HEK293 (cell line): ENCODE data around the gene MBD4.
A peak's percentile ranks its signal among the peaks of the same experiment; 100 is the strongest.

Source experiments
- CTCF ChIA-PET: fragments of 350-600 bp; formaldehyde crosslinking; extraction: SDS; loops from one replicate; lab custom pipeline; 2021; ENCODE audit warnings: antibody characterized with exemption; lab: Yijun Ruan, JAX
- POLR2A ChIA-PET: fragments of 300-600 bp; formaldehyde crosslinking; extraction: SDS; loops from one replicate; lab custom pipeline; 2020; ENCODE audit warnings: antibody characterized with exemption, inconsistent platforms; lab: Yijun Ruan, JAX
- H3K27ac ChIP-seq: fragments of 200-500 bp; sonication (Bioruptor generic); 2 replicates; pipeline ENCODE4 v1.5.1; 2014; ENCODE audit warnings: low read depth, low read length, control low read depth, inconsistent platforms; ENCODE audit errors: extremely low read depth
- H3K36me3 ChIP-seq, 2 experiments: fragments of 200-500 bp in 1 of 2; sonication (Bioruptor generic) in 1 of 2; 1 replicate in 1 of 2; 2 replicates in 1 of 2; pipeline ENCODE4 v1.5.1; 2014 to 2017; ENCODE audit warnings: inconsistent platforms in 2 of 2, low read length in 2 of 2; ENCODE audit not compliant: control insufficient read depth in 2 of 2, insufficient read depth in 1 of 2
- H3K4me1 ChIP-seq: fragments of 200-500 bp; sonication (Bioruptor generic); 2 replicates; pipeline ENCODE4 v1.5.1; 2014; ENCODE audit warnings: mild to moderate bottlenecking, low read length, inconsistent platforms; ENCODE audit not compliant: control insufficient read depth, insufficient read depth
- H3K4me3 ChIP-seq: 2 replicates; pipeline ENCODE4 v1.5.1; 2011; ENCODE audit warnings: low read depth, mild to moderate bottlenecking, control low read depth, low read length, moderate library complexity
- H3K9me3 ChIP-seq: fragments of 200-500 bp; sonication (Bioruptor generic); 2 replicates; pipeline ENCODE4 v1.5.1; 2014; ENCODE audit warnings: low read depth, low read length, inconsistent platforms; ENCODE audit not compliant: control insufficient read depth, insufficient read depth
- BCL11B ChIP-seq: fragments of 450-650 bp; formaldehyde crosslinking; IDR thresholded peaks from 2 replicates; pipeline ENCODE4 v1.5.1; 2016; ENCODE audit warnings: low read depth, missing biosample characterization, missing genetic modification characterization
- EGR2 ChIP-seq: fragments of 450-650 bp; formaldehyde crosslinking; IDR thresholded peaks from 2 replicates; pipeline ENCODE4 v1.5.1; 2016; ENCODE audit warnings: low read depth, missing biosample characterization, missing genetic modification characterization
- KLF1 ChIP-seq: fragments of 450-650 bp; formaldehyde crosslinking; IDR thresholded peaks from 2 replicates; pipeline ENCODE4 v1.5.1; 2016; ENCODE audit warnings: missing biosample characterization, missing genetic modification characterization
- KLF8 ChIP-seq: fragments of 450-650 bp; formaldehyde crosslinking; IDR thresholded peaks from 2 replicates; pipeline ENCODE4 v1.5.1; 2016; ENCODE audit warnings: missing biosample characterization, missing genetic modification characterization
- MEIS1 ChIP-seq: sonication (generic); formaldehyde crosslinking; IDR thresholded peaks from 2 replicates; pipeline ENCODE4 v1.8.1; 2022; ENCODE audit warnings: missing genetic modification reagents, mild to moderate bottlenecking, borderline replicate concordance
- WT1 ChIP-seq: fragments of 450-650 bp; formaldehyde crosslinking; IDR thresholded peaks from 2 replicates; pipeline ENCODE4 v1.5.1; 2016; ENCODE audit warnings: missing biosample characterization, missing genetic modification characterization
- ZFHX2 ChIP-seq: fragments of 450-650 bp; formaldehyde crosslinking; conservative IDR thresholded peaks from 2 replicates; pipeline ENCODE4 v1.5.1; 2016; ENCODE audit warnings: missing biosample characterization, missing genetic modification characterization
- ZIC2 ChIP-seq: fragments of 450-650 bp; formaldehyde crosslinking; IDR thresholded peaks from 2 replicates; pipeline ENCODE4 v1.5.1; 2016; ENCODE audit warnings: missing biosample characterization, missing genetic modification characterization
- ZNF155 ChIP-seq: fragments of 450-650 bp; formaldehyde crosslinking; IDR thresholded peaks from 2 replicates; pipeline ENCODE4 v1.5.1; 2016; ENCODE audit warnings: missing biosample characterization, missing genetic modification characterization
- ZNF19 ChIP-seq: fragments of 450-650 bp; formaldehyde crosslinking; IDR thresholded peaks from 2 replicates; pipeline ENCODE4; 2016; ENCODE audit warnings: missing biosample characterization, missing genetic modification characterization, low read depth
- ZNF23 ChIP-seq: fragments of 450-650 bp; formaldehyde crosslinking; IDR thresholded peaks from 2 replicates; pipeline ENCODE4 v1.5.1; 2016; ENCODE audit warnings: missing biosample characterization, missing genetic modification characterization, borderline replicate concordance
- ZNF426 ChIP-seq: fragments of 450-650 bp; formaldehyde crosslinking; IDR thresholded peaks from 2 replicates; pipeline ENCODE4 v1.5.1; 2017; ENCODE audit warnings: missing biosample characterization, missing genetic modification characterization, mild to moderate bottlenecking, inconsistent platforms, moderate library complexity
- ZNF777 ChIP-seq: fragments of 450-650 bp; formaldehyde crosslinking; IDR thresholded peaks from 2 replicates; pipeline ENCODE4 v1.5.1; 2017; ENCODE audit warnings: missing biosample characterization, missing genetic modification characterization, borderline replicate concordance
- TF ChIP-seq, protein P1 (sequence below): fragments of 450-650 bp; formaldehyde crosslinking; IDR thresholded peaks from 2 replicates; pipeline ENCODE4 v1.5.1; 2016; ENCODE audit warnings: missing biosample characterization, missing genetic modification characterization
- TF ChIP-seq, protein P2 (sequence below): fragments of 450-650 bp; formaldehyde crosslinking; IDR thresholded peaks from 2 replicates; pipeline ENCODE4 v1.5.1; 2016; ENCODE audit warnings: missing biosample characterization, missing genetic modification characterization
- TF ChIP-seq, protein P3 (sequence below): fragments of 450-650 bp; formaldehyde crosslinking; IDR thresholded peaks from 2 replicates; pipeline ENCODE4 v1.5.1; 2016; ENCODE audit warnings: missing biosample characterization, missing genetic modification characterization
- TF ChIP-seq, protein P4 (sequence below): fragments of 450-650 bp; formaldehyde crosslinking; IDR thresholded peaks from 2 replicates; pipeline ENCODE4 v1.5.1; 2016; ENCODE audit warnings: missing biosample characterization, missing genetic modification characterization
- TF ChIP-seq, protein P5 (sequence below): fragments of 450-650 bp; IDR thresholded peaks from 2 replicates; pipeline ENCODE4 v1.5.1; 2018; ENCODE audit warnings: missing biosample characterization, missing genetic modification characterization
- TF ChIP-seq, protein P6 (sequence below): fragments of 450-650 bp; formaldehyde crosslinking; IDR thresholded peaks from 2 replicates; pipeline ENCODE4 v1.5.1; 2016; ENCODE audit warnings: missing biosample characterization, missing genetic modification characterization

Gene MBD4

DNA sequence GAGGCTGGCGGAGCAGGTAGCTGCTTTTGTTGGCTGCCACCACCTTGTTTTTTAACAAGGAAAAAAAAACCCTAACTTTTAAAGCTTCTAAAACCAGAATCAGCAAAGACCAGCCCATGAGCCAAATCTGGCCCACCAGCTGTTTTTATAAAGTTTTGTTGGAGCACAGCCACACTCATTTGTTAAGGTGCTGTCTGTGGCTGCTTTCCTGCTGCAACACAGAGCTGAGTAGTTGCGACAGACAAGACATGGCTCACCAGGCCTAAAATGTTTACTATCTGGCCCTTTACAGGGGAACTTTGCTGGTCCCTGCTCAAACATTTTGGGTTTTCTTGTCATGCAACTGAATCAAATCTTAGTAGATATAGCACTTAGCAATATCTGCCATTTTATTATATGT is 30.2 kb downstream of the MBD4 start:
- POLR2A ChIA-PET, result no interaction called here
- Histone ChIP-seq H3K4me1 (no peaks in the 10 kb centered on the region; the same call in 1 of the 2 replicates), H3K9me3 (no peaks in the 10 kb centered on the region), H3K4me3 (no peak overlapping the region), H3K27ac (no peak overlapping the region), H3K36me3 (no peaks in the 10 kb centered on the region)
- CTCF ChIA-PET, result interaction anchor here (0.9 kb wide), 1 partner anchor 8 kb away, joined by 3 read pairs; no protein-coding TSS in a partner anchor
- no peak for TF ChIP-seq BCL11B

DNA sequence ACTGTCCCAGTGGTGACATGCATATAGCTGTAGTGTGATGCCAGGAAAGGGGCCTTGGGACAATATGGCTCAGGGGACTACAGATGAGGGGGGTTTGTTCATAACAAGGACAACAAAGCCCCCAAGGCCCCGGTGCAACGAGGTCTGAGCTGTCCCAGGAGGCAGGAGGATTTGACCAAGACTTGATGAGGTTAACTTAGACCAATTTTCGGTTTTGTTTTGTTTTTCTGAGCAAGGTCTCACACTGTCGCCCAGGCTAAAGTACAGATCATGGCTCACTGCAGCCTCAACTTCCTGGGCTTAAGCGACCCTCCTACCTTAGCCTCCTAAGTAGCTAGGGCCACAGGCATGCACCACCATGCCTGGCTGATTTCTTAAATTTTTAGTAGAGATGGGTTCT is 35.1 kb downstream of the MBD4 start:
- POLR2A ChIA-PET, result no interaction called here
- CTCF ChIA-PET, result no interaction called here

DNA sequence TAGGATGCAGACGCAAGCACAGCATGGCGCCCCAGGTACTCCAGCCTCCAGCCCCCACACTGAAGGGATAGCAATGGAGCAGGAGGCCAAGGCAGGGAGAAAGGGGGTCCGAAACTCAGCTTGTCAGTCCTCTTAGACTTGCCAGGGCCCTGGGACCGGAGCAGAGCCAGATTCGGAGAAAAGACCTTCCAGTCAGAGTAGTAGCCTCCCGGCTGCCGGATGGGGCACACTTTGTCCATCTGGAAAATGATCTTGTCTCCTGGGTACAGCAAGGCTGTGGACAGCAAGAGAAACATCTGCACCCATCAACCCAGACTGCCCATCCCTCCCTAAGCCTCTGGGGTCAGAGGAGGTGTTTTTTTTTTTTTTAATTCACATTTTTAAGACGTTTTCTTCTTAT is 35.6 kb downstream of the MBD4 start:
- POLR2A ChIA-PET, result no interaction called here
- Histone ChIP-seq H3K9me3 (no peaks in the 10 kb centered on the region), H3K4me1 (no peaks in the 10 kb centered on the region), H3K27ac (no peak overlapping the region), H3K36me3 (no peaks in the 10 kb centered on the region), H3K4me3 (no peak overlapping the region)
- CTCF ChIA-PET, result no interaction called here
- TF ChIP-seq, protein P1, sequence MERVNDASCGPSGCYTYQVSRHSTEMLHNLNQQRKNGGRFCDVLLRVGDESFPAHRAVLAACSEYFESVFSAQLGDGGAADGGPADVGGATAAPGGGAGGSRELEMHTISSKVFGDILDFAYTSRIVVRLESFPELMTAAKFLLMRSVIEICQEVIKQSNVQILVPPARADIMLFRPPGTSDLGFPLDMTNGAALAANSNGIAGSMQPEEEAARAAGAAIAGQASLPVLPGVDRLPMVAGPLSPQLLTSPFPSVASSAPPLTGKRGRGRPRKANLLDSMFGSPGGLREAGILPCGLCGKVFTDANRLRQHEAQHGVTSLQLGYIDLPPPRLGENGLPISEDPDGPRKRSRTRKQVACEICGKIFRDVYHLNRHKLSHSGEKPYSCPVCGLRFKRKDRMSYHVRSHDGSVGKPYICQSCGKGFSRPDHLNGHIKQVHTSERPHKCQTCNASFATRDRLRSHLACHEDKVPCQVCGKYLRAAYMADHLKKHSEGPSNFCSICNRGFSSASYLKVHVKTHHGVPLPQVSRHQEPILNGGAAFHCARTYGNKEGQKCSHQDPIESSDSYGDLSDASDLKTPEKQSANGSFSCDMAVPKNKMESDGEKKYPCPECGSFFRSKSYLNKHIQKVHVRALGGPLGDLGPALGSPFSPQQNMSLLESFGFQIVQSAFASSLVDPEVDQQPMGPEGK (tag by site-specific recombination), result no peak
- TF ChIP-seq, protein P2, sequence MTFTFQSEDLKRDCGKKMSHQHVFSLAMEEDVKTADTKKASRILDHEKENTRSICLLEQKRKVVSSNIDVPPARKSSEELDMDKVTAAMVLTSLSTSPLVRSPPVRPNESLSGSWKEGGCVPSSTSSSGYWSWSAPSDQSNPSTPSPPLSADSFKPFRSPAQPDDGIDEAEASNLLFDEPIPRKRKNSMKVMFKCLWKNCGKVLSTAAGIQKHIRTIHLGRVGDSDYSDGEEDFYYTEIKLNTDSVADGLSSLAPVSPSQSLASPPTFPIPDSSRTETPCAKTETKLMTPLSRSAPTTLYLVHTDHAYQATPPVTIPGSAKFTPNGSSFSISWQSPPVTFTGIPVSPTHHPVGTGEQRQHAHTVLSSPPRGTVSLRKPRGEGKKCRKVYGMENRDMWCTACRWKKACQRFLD (tag by site-specific recombination), result no peak
- TF ChIP-seq, protein P3, sequence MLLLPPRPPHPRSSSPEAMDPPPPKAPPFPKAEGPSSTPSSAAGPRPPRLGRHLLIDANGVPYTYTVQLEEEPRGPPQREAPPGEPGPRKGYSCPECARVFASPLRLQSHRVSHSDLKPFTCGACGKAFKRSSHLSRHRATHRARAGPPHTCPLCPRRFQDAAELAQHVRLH (tag by site-specific recombination), result no peak

More for the DNA sequence above, 35.1 kb downstream of the MBD4 start:
- no peak overlapping the region for H3K27ac ChIP-seq
- H3K9me3 ChIP-seq, result no peaks in the 10 kb centered on the region
- H3K4me1 ChIP-seq, result no peaks in the 10 kb centered on the region
- H3K4me3 ChIP-seq, result no peak overlapping the region
- no peaks in the 10 kb centered on the region for H3K36me3 ChIP-seq
- TF ChIP-seq WT1 (tag by site-specific recombination), result no peak
- TF ChIP-seq MEIS1, result no peak
- no peak for TF ChIP-seq KLF1 (tag by site-specific recombination)
- no peak for TF ChIP-seq KLF8 (tag by site-specific recombination)

DNA sequence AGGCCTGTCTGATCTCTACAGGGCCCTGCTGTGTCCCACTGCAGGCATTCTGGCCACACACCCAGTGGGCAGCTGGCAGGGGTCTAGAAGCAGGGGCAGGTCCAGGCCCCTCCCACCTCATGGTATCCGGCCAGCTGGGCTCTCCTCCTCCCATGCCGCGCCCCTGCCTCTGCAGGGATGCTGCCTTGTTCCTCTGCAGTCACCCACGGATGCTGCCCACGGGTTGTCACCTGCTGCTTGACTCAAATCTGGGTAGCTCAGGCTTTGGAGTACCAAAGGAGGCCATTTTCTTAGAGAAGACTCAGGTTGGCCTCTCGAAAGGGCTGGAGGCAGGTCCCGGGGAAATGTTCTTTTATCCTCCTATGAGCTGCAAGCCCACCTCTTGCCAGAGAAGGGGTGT is 36.3 kb downstream of the MBD4 start:
- CTCF ChIA-PET, result interaction anchor here (0.6 kb wide), 1 partner anchor 22 kb away, joined by 3 read pairs; no protein-coding TSS in a partner anchor
- Histone ChIP-seq H3K4me3 (no peak overlapping the region), H3K27ac (no peak overlapping the region), H3K9me3 (no peaks in the 10 kb centered on the region), H3K4me1 (no peaks in the 10 kb centered on the region), H3K36me3 (no peaks in the 10 kb centered on the region)
- POLR2A ChIA-PET, result no interaction called here
- peak; percentile 26; the same call in 1 of the 2 replicates for TF ChIP-seq ZIC2
- TF ChIP-seq, protein P4, sequence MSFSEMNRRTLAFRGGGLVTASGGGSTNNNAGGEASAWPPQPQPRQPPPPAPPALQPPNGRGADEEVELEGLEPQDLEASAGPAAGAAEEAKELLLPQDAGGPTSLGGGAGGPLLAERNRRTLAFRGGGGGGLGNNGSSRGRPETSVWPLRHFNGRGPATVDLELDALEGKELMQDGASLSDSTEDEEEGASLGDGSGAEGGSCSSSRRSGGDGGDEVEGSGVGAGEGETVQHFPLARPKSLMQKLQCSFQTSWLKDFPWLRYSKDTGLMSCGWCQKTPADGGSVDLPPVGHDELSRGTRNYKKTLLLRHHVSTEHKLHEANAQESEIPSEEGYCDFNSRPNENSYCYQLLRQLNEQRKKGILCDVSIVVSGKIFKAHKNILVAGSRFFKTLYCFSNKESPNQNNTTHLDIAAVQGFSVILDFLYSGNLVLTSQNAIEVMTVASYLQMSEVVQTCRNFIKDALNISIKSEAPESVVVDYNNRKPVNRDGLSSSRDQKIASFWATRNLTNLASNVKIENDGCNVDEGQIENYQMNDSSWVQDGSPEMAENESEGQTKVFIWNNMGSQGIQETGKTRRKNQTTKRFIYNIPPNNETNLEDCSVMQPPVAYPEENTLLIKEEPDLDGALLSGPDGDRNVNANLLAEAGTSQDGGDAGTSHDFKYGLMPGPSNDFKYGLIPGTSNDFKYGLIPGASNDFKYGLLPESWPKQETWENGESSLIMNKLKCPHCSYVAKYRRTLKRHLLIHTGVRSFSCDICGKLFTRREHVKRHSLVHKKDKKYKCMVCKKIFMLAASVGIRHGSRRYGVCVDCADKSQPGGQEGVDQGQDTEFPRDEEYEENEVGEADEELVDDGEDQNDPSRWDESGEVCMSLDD (tag by site-specific recombination), result no peak
- no peak for TF ChIP-seq ZNF777
- TF ChIP-seq ZNF426 (tag by site-specific recombination), result no peak
- TF ChIP-seq, protein P5, sequence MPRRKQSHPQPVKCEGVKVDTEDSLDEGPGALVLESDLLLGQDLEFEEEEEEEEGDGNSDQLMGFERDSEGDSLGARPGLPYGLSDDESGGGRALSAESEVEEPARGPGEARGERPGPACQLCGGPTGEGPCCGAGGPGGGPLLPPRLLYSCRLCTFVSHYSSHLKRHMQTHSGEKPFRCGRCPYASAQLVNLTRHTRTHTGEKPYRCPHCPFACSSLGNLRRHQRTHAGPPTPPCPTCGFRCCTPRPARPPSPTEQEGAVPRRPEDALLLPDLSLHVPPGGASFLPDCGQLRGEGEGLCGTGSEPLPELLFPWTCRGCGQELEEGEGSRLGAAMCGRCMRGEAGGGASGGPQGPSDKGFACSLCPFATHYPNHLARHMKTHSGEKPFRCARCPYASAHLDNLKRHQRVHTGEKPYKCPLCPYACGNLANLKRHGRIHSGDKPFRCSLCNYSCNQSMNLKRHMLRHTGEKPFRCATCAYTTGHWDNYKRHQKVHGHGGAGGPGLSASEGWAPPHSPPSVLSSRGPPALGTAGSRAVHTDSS (tag by site-specific recombination), result no peak
- TF ChIP-seq ZFHX2 (tag by site-specific recombination), result peak; percentile 66
- TF ChIP-seq, protein P6, sequence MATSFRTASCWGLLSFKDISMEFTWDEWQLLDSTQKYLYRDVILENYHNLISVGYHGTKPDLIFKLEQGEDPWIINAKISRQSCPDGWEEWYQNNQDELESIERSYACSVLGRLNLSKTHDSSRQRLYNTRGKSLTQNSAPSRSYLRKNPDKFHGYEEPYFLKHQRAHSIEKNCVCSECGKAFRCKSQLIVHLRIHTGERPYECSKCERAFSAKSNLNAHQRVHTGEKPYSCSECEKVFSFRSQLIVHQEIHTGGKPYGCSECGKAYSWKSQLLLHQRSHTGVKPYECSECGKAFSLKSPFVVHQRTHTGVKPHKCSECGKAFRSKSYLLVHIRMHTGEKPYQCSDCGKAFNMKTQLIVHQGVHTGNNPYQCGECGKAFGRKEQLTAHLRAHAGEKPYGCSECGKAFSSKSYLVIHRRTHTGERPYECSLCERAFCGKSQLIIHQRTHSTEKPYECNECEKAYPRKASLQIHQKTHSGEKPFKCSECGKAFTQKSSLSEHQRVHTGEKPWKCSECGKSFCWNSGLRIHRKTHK (tag by site-specific recombination), result no peak
- no peak for TF ChIP-seq ZNF23 (tag by site-specific recombination)
- TF ChIP-seq ZNF19 (tag by site-specific recombination), result no peak
- peak; percentile 60 for TF ChIP-seq EGR2 (tag by site-specific recombination)
- no peak for TF ChIP-seq ZNF155 (tag by site-specific recombination)
